GM21529 (cell line): ENCODE measurements around the gene COL11A1.
"Not testable (repeated sequence)": the region's sequence is repeated elsewhere in the genome, so short reads cannot be mapped to it uniquely, and the experiment has no call there.

Experiments
- ATAC-seq: cut with Tn5 transposase; IDR thresholded peaks from one replicate; pipeline ENCODE4 v1.9.1; 2021; ENCODE audit not compliant: unreplicated experiment

COL11A1 gene

GRCh38 chr1:103084181-103084580, 24.1 kb downstream of the COL11A1 start:
- no peak for ATAC-seq

DNA sequence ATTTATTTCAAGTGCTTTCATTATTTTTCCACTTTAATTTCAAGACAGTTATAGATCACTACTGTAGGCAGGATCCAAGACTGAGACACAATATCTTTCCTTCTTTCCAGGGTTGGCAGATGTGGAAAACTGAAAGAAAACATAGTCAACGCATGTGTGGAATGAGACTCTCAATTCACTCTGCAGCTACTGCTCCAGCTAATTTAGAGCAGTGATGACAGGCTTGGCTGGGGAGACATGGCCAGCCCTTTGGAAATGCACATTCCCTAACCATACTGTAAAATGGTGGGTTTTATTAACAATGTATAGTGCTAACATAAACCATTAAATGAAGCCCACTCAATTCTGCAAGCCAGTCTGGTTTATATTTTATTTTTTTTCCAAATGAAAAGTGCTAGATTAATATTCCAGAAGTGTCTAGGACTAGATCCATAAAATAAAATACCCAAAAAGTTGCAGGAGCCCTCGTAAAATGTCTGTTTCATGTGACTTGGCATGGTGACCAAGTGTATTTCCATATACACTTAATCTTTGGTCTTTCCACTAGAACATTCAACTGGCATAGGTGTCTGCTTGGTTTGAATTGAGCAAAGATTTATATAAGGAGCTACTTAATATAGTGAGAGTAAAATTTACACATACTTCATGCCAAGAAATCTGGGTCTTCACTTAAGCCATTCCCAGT, 32.9 kb downstream of the COL11A1 start:
- ATAC-seq: no peak

GRCh38 chr1:103074224-103074623, 34.1 kb downstream of the COL11A1 start:
- no peak for ATAC-seq

DNA sequence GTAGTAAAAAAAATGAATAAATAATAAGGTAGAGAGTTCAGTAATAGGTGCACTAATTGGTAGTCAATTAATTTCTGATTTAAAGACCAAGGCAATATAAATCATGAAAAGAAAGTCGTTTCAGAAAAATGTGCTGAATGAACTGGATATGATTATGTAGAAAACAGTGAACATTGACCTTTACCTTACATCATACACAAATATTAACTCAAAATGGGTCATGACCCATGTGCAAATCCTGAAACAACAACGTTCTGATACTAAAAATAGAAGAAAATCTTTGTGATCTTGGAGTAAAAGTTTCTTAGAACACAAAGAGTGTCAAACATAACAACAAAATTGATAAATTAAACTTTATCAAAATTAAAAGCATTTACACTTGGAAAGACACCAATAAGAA, 39.1 kb downstream of the COL11A1 start:
- ATAC-seq: no peak

GRCh38 chr1:103063921-103064320, 44.4 kb downstream of the COL11A1 start:
- ATAC-seq: no peak

- ATAC-seq: no peak
Measured at GRCh38 chr1:103058391-103058790, 49.9 kb downstream of the COL11A1 start.

GRCh38 chr1:103056423-103056822, 51.9 kb downstream of the COL11A1 start:
- ATAC-seq: no peak

DNA sequence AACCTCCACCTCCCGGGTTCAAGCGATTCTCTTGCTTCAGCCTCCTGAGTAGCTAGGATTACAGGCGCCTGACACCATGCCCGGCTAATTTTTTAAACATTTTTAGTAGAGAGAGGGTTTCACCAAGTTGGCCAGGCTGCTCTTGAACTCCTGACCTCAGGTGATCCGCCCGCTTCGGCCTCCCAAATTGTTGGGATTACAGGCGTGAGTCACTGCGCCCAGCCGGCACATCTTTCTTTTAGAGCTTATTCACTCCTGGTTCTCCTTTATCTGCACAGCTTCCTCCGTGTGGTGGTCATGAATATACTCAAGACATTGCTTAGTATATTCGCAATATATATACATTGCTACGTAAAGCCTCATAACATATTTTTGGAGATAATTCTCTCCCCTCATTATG, 80.2 kb downstream of the COL11A1 start:
- ATAC-seq: not testable (repeated sequence)

- no peak for ATAC-seq
Measured at GRCh38 chr1:103025858-103026409, 82.4 kb downstream of the COL11A1 start.

DNA sequence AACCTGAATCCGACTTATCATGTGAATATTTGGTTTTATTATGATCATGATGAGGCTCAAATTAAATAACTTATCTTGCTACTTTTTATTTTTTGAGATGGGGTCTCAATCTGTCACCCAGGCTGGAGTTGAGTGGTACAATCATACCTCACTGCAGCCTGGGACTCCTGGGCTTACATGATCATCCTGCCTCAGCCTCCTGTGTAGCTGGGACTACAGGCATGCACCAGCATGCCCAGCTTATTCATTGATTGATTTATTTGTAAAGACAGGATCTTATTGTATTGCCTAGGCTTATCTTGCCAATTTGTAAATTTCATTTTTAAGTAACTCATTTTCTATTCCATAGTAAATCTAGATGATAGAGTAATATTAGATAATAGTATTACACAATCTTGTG, 84.3 kb downstream of the COL11A1 start:
- no peak for ATAC-seq

- no peak for ATAC-seq
Measured at GRCh38 chr1:103002005-103002404, 106.3 kb downstream of the COL11A1 start.

DNA sequence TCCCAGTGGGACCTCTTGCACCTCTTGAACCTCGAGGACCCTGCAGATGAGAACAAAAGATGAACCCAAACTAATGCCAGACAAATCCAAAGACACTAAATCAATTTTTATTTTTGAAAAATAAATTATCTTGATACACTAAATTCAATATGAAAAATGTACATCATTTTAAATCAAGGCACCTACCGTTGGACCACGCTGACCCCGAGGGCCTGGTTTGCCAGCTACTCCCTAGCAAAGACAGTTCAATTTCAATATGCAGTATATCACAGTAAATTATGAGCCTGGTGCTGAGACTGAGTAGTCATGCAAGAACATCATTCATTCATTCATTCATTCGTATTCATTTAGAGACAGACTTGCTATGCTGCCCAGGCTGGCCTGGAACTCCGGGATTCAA, 129.4 kb downstream of the COL11A1 start:
- no peak for ATAC-seq

GRCh38 chr1:102977292-102977691, 131.0 kb downstream of the COL11A1 start:
- ATAC-seq: no peak

- ATAC-seq: no peak
Measured at GRCh38 chr1:102970496-102971078, 137.7 kb downstream of the COL11A1 start.

DNA sequence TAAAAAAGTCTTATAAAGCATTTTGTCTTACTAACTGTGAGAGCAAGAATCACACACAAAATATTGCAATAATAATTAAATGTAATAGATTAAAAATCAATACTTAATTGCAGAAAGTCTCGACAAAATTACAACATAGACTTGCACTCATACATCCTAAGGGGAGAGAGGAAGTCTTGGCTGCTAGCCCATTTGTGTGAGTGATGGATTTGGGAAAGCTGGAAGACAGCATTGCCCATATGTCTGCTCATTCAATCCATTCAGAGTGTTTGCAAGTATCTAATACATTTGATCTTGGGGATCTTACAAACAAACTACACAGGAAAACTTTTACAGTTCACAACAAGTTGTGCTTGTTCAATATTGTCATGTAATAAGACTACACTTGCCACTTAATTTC, 140.5 kb downstream of the COL11A1 start:
- ATAC-seq: no peak

GRCh38 chr1:102961549-102961948, 146.8 kb downstream of the COL11A1 start:
- no peak for ATAC-seq

DNA sequence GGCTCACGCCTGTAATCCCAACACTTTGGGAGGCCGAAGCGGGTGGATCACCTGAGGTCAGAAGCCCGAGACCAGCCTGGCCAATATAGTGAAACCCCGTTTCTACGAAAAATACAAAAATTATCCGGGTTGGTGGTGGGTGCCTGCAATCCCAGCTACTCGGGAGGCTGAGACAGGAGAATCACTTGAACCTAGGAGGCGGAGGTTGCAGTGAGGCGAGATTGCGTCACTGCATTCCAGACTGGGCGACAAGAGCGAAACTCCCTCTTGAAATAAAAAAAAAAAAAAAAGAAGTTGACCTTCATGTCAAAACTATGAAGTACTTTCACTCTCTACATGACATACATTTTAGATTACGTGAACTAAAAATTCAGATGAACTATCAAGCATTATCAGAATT, 153.7 kb downstream of the COL11A1 start:
- no peak for ATAC-seq

- no peak for ATAC-seq
Measured at GRCh38 chr1:102952400-102952799, 155.9 kb downstream of the COL11A1 start.

GRCh38 chr1:102942324-102942723, 166.0 kb downstream of the COL11A1 start:
- no peak for ATAC-seq

DNA sequence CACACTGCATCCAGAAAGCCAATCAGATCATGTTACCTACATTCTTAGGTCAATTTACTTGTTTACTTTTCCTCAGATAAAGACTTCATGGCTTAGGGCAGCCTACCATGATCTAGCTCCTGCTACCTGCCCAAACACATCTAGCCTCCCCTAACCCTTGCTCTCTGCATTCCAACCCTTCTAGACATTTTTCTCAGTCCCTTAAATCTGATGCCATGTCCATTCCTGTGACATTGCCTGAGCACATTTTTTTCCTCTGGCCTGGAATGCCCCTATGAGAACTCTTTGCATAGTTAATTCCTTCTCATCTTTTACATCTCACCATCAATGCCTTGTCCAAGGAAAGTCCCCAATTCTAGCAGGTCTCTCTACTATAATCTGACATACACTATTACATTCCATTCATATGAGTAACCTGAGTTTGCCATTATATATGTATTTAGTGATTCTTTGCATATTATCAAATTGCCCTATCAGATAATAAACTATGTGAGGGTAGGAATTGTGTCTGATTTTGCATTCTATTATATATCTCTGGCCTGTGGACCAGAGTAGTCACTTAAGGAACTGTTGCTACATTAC, 166.9 kb downstream of the COL11A1 start:
- no peak for ATAC-seq

GRCh38 chr1:102937401-102937800, 170.9 kb downstream of the COL11A1 start:
- no peak for ATAC-seq

DNA sequence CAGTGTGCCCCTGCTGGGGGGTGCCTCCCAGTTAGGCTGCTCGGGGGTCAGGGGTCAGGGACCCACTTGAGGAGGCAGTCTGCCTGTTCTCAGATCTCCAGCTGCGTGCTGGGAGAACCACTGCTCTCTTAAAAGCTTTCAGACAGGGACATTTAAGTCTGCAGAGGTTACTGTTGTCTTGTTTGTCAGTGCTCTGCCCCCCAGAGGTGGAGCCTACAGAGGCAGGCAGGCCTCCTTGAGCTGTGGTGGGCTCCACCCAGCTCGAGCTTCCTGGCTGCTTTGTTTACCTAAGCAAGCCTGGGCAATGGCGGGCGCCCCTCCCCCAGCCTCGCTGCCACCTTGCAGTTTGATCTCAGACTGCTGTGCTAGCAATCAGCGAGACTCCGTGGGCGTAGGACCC, 175.0 kb downstream of the COL11A1 start:
- not testable (repeated sequence) for ATAC-seq
